RWPE2 (cell line): ENCODE results near the gene NTRK2.
A peak's percentile ranks its signal among the peaks of the same experiment; 100 is the strongest.

Source experiments
- ATAC-seq: fragments of 200-7000 bp; cut with Tn5 transposase; 3 replicates; pipeline ENCODE4 v1.9.1; 2021; ENCODE audit warnings: low read depth
- DNase-seq: peaks from one replicate; pipeline ENCODE4 v3.0.0-alpha.2; 2020; ENCODE audit warnings: low spot score
- H3K27ac ChIP-seq: fragments of 450-650 bp; 2 replicates; pipeline ENCODE4 v1.5.1; 2017; ENCODE audit warnings: mild to moderate bottlenecking; ENCODE audit not compliant: poor library complexity, severe bottlenecking
- H3K27me3 ChIP-seq: fragments of 250-450 bp; sonication (Bioruptor Pico); 2 replicates; pipeline ENCODE4 v1.5.1; 2021; ENCODE audit warnings: mild to moderate bottlenecking, moderate library complexity; ENCODE audit not compliant: insufficient read depth, poor library complexity, severe bottlenecking
- H3K36me3 ChIP-seq: fragments of 250-450 bp; sonication (Bioruptor Pico); 2 replicates; pipeline ENCODE4 v1.5.1; 2020; ENCODE audit warnings: low read depth, mild to moderate bottlenecking, moderate library complexity
- H3K4me1 ChIP-seq: fragments of 250-450 bp; sonication (Bioruptor Pico); 2 replicates; pipeline ENCODE4 v1.5.1; 2021; ENCODE audit warnings: mild to moderate bottlenecking, moderate library complexity; ENCODE audit not compliant: insufficient read depth, poor library complexity, severe bottlenecking
- H3K4me3 ChIP-seq: fragments of 250-450 bp; sonication (Bioruptor Pico); 2 replicates; pipeline ENCODE4 v1.5.1; 2021; ENCODE audit warnings: mild to moderate bottlenecking, moderate library complexity; ENCODE audit not compliant: severe bottlenecking
- H3K9me3 ChIP-seq: fragments of 250-450 bp; sonication (Bioruptor Pico); 2 replicates; pipeline ENCODE4 v1.5.1; 2021; ENCODE audit warnings: mild to moderate bottlenecking, moderate library complexity; ENCODE audit not compliant: severe bottlenecking
- CTCF ChIP-seq: fragments of 450-650 bp; IDR thresholded peaks from one replicate; pipeline ENCODE4 v1.5.1; 2017; ENCODE audit warnings: mild to moderate bottlenecking, moderate library complexity; ENCODE audit not compliant: poor library complexity, severe bottlenecking

The NTRK2 gene

GRCh38 chr9:84694248-84694647 lies 24.7 kb downstream of the NTRK2 start:
- TF ChIP-seq CTCF, result no peak
- no peak for ATAC-seq
- H3K36me3 ChIP-seq, result no peaks in the 10 kb centered on the region; the same call in 1 of the 2 replicates

GRCh38 chr9:84697042-84697441 lies 27.5 kb downstream of the NTRK2 start:
- H3K4me3 ChIP-seq, result no peak overlapping the region
- H3K27me3 ChIP-seq, result no peaks in the 10 kb centered on the region
- ATAC-seq, result no peak
- TF ChIP-seq CTCF, result no peak
- H3K36me3 ChIP-seq, result no peaks in the 10 kb centered on the region; the same call in 1 of the 2 replicates
- DNase-seq, result no peak
- no peaks in the 10 kb centered on the region for H3K4me1 ChIP-seq
- H3K9me3 ChIP-seq, result no peaks in the 10 kb centered on the region
- no peak overlapping the region for H3K27ac ChIP-seq

More at GRCh38 chr9:84694248-84694647, 24.7 kb downstream of the NTRK2 start:
- no peaks in the 10 kb centered on the region for H3K4me1 ChIP-seq
- no peaks in the 10 kb centered on the region for H3K27me3 ChIP-seq
- no peaks in the 10 kb centered on the region for H3K9me3 ChIP-seq
- no peak for DNase-seq
- H3K27ac ChIP-seq, result no peak overlapping the region
- no peak overlapping the region for H3K4me3 ChIP-seq

DNA sequence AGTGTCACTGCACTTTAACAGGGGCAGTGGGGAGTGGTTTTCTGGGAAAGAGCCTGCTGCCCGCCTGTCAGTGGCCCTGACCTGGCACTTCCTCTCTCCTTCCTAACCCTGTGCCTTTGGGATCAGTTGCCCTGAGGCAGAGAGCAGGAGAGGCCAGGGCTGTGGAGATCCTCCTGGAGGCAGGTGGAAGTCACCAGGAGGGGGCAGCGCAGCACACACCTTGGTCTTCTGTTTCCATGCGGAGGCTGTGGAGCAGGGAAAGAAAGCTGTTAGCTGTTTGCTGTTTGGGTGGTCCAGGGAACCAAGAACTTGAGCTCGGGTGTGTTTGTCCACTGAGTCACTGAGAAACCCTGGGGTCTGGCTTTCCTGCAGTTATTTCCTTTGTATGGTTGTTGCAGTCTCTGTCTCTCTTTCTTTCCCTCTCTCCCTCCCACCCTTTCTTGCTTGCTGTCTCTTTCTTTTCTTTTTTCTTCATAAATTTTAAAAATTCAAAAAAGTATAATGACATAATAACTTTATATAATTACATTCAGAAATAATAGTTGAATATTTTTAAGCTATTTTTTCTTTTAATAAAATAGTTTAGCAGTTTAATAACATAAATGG lies 28.1 kb downstream of the NTRK2 start:
- Histone ChIP-seq H3K27ac (no peak overlapping the region), H3K36me3 (no peaks in the 10 kb centered on the region; the same call in 1 of the 2 replicates), H3K4me1 (no peaks in the 10 kb centered on the region), H3K9me3 (no peaks in the 10 kb centered on the region), H3K27me3 (no peaks in the 10 kb centered on the region), H3K4me3 (no peak overlapping the region)
- peak; percentile 92 for ATAC-seq
- DNase-seq, result peak; percentile 66
- TF ChIP-seq CTCF, result peak; percentile 75

GRCh38 chr9:84698323-84698722 lies 28.8 kb downstream of the NTRK2 start:
- no peaks in the 10 kb centered on the region for H3K4me1 ChIP-seq
- DNase-seq (no peak), ATAC-seq (no peak)
- no peaks in the 10 kb centered on the region for H3K27me3 ChIP-seq
- H3K27ac ChIP-seq, result no peak overlapping the region
- no peak for TF ChIP-seq CTCF
- no peaks in the 10 kb centered on the region for H3K9me3 ChIP-seq
- H3K36me3 ChIP-seq, result no peaks in the 10 kb centered on the region; the same call in 1 of the 2 replicates
- H3K4me3 ChIP-seq, result no peak overlapping the region

DNA sequence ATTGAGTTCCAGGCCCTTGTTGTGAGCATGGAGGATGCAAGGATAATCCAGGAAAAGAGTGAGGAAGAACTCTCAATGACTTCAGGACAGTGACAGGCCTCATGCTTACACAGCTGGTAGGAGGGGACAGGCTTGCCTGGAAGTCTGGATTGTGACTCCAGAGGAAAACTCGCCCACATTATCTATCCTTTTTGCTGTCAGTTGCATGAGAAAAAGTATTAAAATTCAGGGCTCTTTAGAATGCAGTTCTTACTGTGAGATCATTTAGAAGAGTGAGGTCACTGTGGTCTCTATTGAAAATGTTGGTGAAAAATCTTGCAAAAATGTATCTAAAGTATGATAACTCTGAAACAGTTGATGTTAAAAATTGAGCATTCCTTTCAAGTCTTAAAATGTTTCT lies 30.5 kb downstream of the NTRK2 start:
- no peak for DNase-seq
- no peak for ATAC-seq
- Histone ChIP-seq H3K4me3 (no peak overlapping the region), H3K4me1 (no peaks in the 10 kb centered on the region), H3K27me3 (no peaks in the 10 kb centered on the region), H3K9me3 (no peaks in the 10 kb centered on the region), H3K27ac (no peak overlapping the region), H3K36me3 (no peaks in the 10 kb centered on the region; the same call in 1 of the 2 replicates)
- no peak for TF ChIP-seq CTCF
